B cell (primary cell): Measurements from ENCODE around the gene DUS2.

Experiments used
- CTCF ChIP-seq: fragments of 200-600 bp; IDR thresholded peaks from one replicate; pipeline ENCODE4 v1.8.0; 2022; ENCODE audit warnings: antibody characterized with exemption, mild to moderate bottlenecking
- EZH2 ChIP-seq: IDR thresholded peaks from 2 replicates; pipeline ENCODE4 v1.6.1; 2012; ENCODE audit warnings: borderline replicate concordance, low read depth, mild to moderate bottlenecking, moderate library complexity, low read length; ENCODE audit not compliant: insufficient read depth, poor library complexity, severe bottlenecking

- TF ChIP-seq CTCF (no peak), EZH2 (no peak)
Observed at GRCh38 chr16:68096491-68096890, 73.4 kb downstream of the DUS2 start.
